ENCODE results near the gene CYP26B1.

The CYP26B1 gene

GRCh38 chr2:72147303-72147971 lies at the start of gene CYP26B1:
TSS of gene CYP26B1 (minus strand) at chr2:72147862. CDS start at chr2:72147834, 28 bp downstream.
- TF ChIP-seq CTCF (IDR thresholded peaks at IDR 0.05; ENCODE audit: extremely low read depth, missing control alignments), result no peak
- peak; percentile 47 for DNase-seq (ENCODE audit: low spot score)

- no peak for TF ChIP-seq CTCF (IDR thresholded peaks at IDR 0.05; ENCODE audit: extremely low read depth, missing control alignments)
- no peak for DNase-seq (ENCODE audit: low spot score)
These were observed 46.1 kb upstream of the CYP26B1 start for GRCh38 chr2:72193723-72194122.

- TF ChIP-seq CTCF (IDR thresholded peaks at IDR 0.05; ENCODE audit: extremely low read depth, missing control alignments), result no peak
- DNase-seq (ENCODE audit: low spot score), result no peak
These were observed 43.8 kb upstream of the CYP26B1 start for GRCh38 chr2:72191441-72191840.

GRCh38 chr2:72185206-72185605 lies 37.5 kb upstream of the CYP26B1 start:
- no peak for DNase-seq (ENCODE audit: low spot score)
- no peak for TF ChIP-seq CTCF (IDR thresholded peaks at IDR 0.05; ENCODE audit: extremely low read depth, missing control alignments)

GRCh38 chr2:72183466-72183865 lies 35.8 kb upstream of the CYP26B1 start:
- no peak for TF ChIP-seq CTCF (IDR thresholded peaks at IDR 0.05; ENCODE audit: extremely low read depth, missing control alignments)
- no peak for DNase-seq (ENCODE audit: low spot score)

GRCh38 chr2:72183016-72183415 lies 35.4 kb upstream of the CYP26B1 start:
- no peak for TF ChIP-seq CTCF (IDR thresholded peaks at IDR 0.05; ENCODE audit: extremely low read depth, missing control alignments)

GRCh38 chr2:72182547-72182946 lies 34.9 kb upstream of the CYP26B1 start:
- TF ChIP-seq CTCF (IDR thresholded peaks at IDR 0.05; ENCODE audit: extremely low read depth, missing control alignments), result no peak
- no peak for DNase-seq (ENCODE audit: low spot score)

More at GRCh38 chr2:72183016-72183415, 35.4 kb upstream of the CYP26B1 start:
- no peak for DNase-seq (ENCODE audit: low spot score)

Measured in GM20000 (cell line).